Uterus (tissue), 4 donors: Measurements from ENCODE around the gene SHROOM3. TPM values are rescaled to one million over a fixed set of nuclear protein-coding genes. Genes with fewer than 3 reads are reported as not detected.

Experiments used
- DNase-seq, 2 donors: peaks; one replicate each; pipeline ENCODE4 v3.0.0-alpha.2; 2019 to 2020
- H3K27ac ChIP-seq, 2 donors: fragments of 200-600 bp; sonication (generic); 1 replicate in 1 of 2; 2 replicates in 1 of 2; pipeline ENCODE4 v1.5.1; 2016 to 2018
- H3K27me3 ChIP-seq, 2 donors: fragments of 200-600 bp; sonication (generic); one replicate each; pipeline ENCODE4 v1.5.1; 2018 to 2019; ENCODE audit warnings: control low read depth in 1 of 2
- H3K36me3 ChIP-seq, 2 donors: fragments of 200-600 bp; sonication (generic); one replicate each; pipeline ENCODE4 v1.5.1; 2019; ENCODE audit warnings: control low read depth in 1 of 2
- H3K4me1 ChIP-seq, 2 donors: fragments of 200-600 bp; sonication (generic); one replicate each; pipeline ENCODE4 v1.5.1; 2018 to 2019; ENCODE audit warnings: control low read depth in 1 of 2
- H3K4me3 ChIP-seq, 2 donors: fragments of 200-600 bp; sonication (generic); 1 replicate in 1 of 2; 2 replicates in 1 of 2; pipeline ENCODE4 v1.5.1; 2018 to 2019; ENCODE audit warnings: mild to moderate bottlenecking in 1 of 2
- H3K9me3 ChIP-seq, 2 donors: fragments of 200-600 bp; sonication (generic); one replicate each; pipeline ENCODE4 v1.5.1; 2019; ENCODE audit warnings: control low read depth in 1 of 2
- CTCF ChIP-seq, 4 experiments: fragments of 200-600 bp in 2 of 4; fragments of 450-650 bp in 2 of 4; sonication (generic) in 2 of 4; IDR thresholded peaks; one replicate each; pipeline ENCODE4 v1.5.1; 2016 to 2019; ENCODE audit warnings: antibody characterized with exemption in 4 of 4, mild to moderate bottlenecking in 2 of 4, moderate library complexity in 1 of 4
- POLR2A ChIP-seq, 2 donors: fragments of 450-650 bp; IDR thresholded peaks; one replicate each; pipeline ENCODE4 v1.6.1; 2016; ENCODE audit warnings: antibody characterized with exemption in 2 of 2, mild to moderate bottlenecking in 1 of 2, moderate library complexity in 1 of 2
- intact Hi-C: fragments of 100-400 bp; cut with DNase I; formaldehyde crosslinking; loops from one replicate; pipeline ENCODE4 v1.15.1; 2023; ENCODE audit warnings: low total_unique reads
- total RNA-seq, 4 donors: library from RNA; depleted of rRNA in 3 of 4; stranded (reverse); fragments of >200 nt in 3 of 4; gene quantifications; one replicate each; pipeline versions ENCODE4 v1.1.0 to v1.2.4, GENCODE V29; 2014 to 2023
- donor health status: DM: yes; HTN: yes; CAD: no.

The SHROOM3 gene
- total RNA-seq, 4 donors from 2014 or later, result 1.5 to 24.1 (median 3.4) TPM

GRCh38 chr4:76546759-76547742, 112.0 kb downstream of the SHROOM3 start:
- intact Hi-C loops, result no loop called here
- Histone ChIP-seq H3K9me3 (no peaks in the 10 kb centered on the region), H3K27me3 (no peaks in the 10 kb centered on the region), H3K27ac (no peak overlapping the region), H3K4me3 (no peak overlapping the region), H3K36me3 (no peaks in the 10 kb centered on the region), H3K4me1 (no peaks in the 10 kb centered on the region)
- peak in 1 of 2 donors; percentile 28 for DNase-seq
- TF ChIP-seq CTCF (IDR thresholded peaks at IDR 0.05), result no peak
- TF ChIP-seq POLR2A (IDR thresholded peaks at IDR 0.05), result no peak

GRCh38 chr4:76548704-76549103, 113.7 kb downstream of the SHROOM3 start:
- no peak for DNase-seq
- H3K4me1 ChIP-seq, result no peaks in the 10 kb centered on the region
- no peak overlapping the region for H3K4me3 ChIP-seq
- H3K27ac ChIP-seq, result no peak overlapping the region
- H3K9me3 ChIP-seq, result no peaks in the 10 kb centered on the region
- H3K36me3 ChIP-seq, result no peaks in the 10 kb centered on the region
- no peak for TF ChIP-seq POLR2A (IDR thresholded peaks at IDR 0.05)
- TF ChIP-seq CTCF (IDR thresholded peaks at IDR 0.05), result no peak
- intact Hi-C loops, result no loop called here
- H3K27me3 ChIP-seq, result no peaks in the 10 kb centered on the region

GRCh38 chr4:76549765-76550164, 114.7 kb downstream of the SHROOM3 start:
- H3K4me1 ChIP-seq, result no peaks in the 10 kb centered on the region
- no peaks in the 10 kb centered on the region for H3K9me3 ChIP-seq
- DNase-seq, result no peak
- TF ChIP-seq POLR2A (IDR thresholded peaks at IDR 0.05), result no peak
- TF ChIP-seq CTCF (IDR thresholded peaks at IDR 0.05), result no peak
- H3K27me3 ChIP-seq, result no peaks in the 10 kb centered on the region
- intact Hi-C loops, result no loop called here
- no peaks in the 10 kb centered on the region for H3K36me3 ChIP-seq
- no peak overlapping the region for H3K27ac ChIP-seq
- no peak overlapping the region for H3K4me3 ChIP-seq

GRCh38 chr4:76550966-76551780, 116.1 kb downstream of the SHROOM3 start:
- DNase-seq, result no peak
- no peaks in the 10 kb centered on the region for H3K9me3 ChIP-seq
- H3K36me3 ChIP-seq, result no peaks in the 10 kb centered on the region
- intact Hi-C loops, result no loop called here
- H3K4me1 ChIP-seq, result no peaks in the 10 kb centered on the region
- no peak for TF ChIP-seq CTCF (IDR thresholded peaks at IDR 0.05)
- no peak for TF ChIP-seq POLR2A (IDR thresholded peaks at IDR 0.05)
- no peak overlapping the region for H3K27ac ChIP-seq
- H3K4me3 ChIP-seq, result no peak overlapping the region
- H3K27me3 ChIP-seq, result no peaks in the 10 kb centered on the region

GRCh38 chr4:76554630-76555029, 119.6 kb downstream of the SHROOM3 start:
- Histone ChIP-seq H3K27ac (no peak overlapping the region), H3K4me3 (no peak overlapping the region), H3K9me3 (no peaks in the 10 kb centered on the region), H3K27me3 (no peaks in the 10 kb centered on the region), H3K36me3 (no peaks in the 10 kb centered on the region), H3K4me1 (no peaks in the 10 kb centered on the region)
- TF ChIP-seq POLR2A (IDR thresholded peaks at IDR 0.05) (no peak), CTCF (IDR thresholded peaks at IDR 0.05) (no peak)
- DNase-seq, result no peak
- intact Hi-C loops, result no loop called here
